Transverse colon (tissue), 4 donors: ENCODE data around the gene SCAP. TPM values are rescaled to one million over a fixed set of nuclear protein-coding genes. Genes with fewer than 3 reads are reported as not detected.

ENCODE experiments used
- DNase-seq: peaks from one replicate; pipeline ENCODE4 v3.0.0-alpha.2; 2019
- H3K27ac ChIP-seq, 4 donors: fragments of 200-600 bp; sonication (generic); 2 replicates each; pipeline ENCODE4 v1.5.1; 2016 to 2018; ENCODE audit warnings: inconsistent platforms in 4 of 4
- H3K27me3 ChIP-seq: fragments of 200-600 bp; sonication (generic); 2 replicates; pipeline ENCODE4 v1.5.1; 2017; ENCODE audit warnings: inconsistent platforms
- H3K36me3 ChIP-seq, 4 donors: fragments of 200-600 bp; sonication (generic); 2 replicates each; pipeline ENCODE4 v1.5.1; 2017 to 2019; ENCODE audit warnings: inconsistent platforms in 4 of 4
- H3K4me1 ChIP-seq, 4 donors: fragments of 200-600 bp; sonication (generic); 2 replicates each; pipeline ENCODE4 v1.5.1; 2017 to 2020; ENCODE audit warnings: inconsistent platforms in 4 of 4
- H3K4me3 ChIP-seq, 4 donors: fragments of 200-600 bp; sonication (generic); 1 replicate in 1 of 4; 2 replicates in 3 of 4; pipeline versions ENCODE4 v1.5.1 to v1.6.1; 2017 to 2019; ENCODE audit warnings: inconsistent platforms in 4 of 4
- H3K9me3 ChIP-seq, 2 donors: fragments of 200-600 bp; sonication (generic); 2 replicates each; pipeline ENCODE4 v1.5.1; 2017 to 2019; ENCODE audit warnings: inconsistent platforms in 2 of 2
- EP300 ChIP-seq: sonication (generic); formaldehyde crosslinking; IDR thresholded peaks from one replicate; pipeline ENCODE4 v1.6.1; 2017; ENCODE audit warnings: antibody characterized with exemption, low read depth
- POLR2A ChIP-seq: fragments of 450-650 bp; IDR thresholded peaks from one replicate; pipeline ENCODE4 v1.6.1; 2016; ENCODE audit warnings: antibody characterized with exemption, mild to moderate bottlenecking, moderate library complexity
- POLR2AphosphoS5 ChIP-seq, 3 donors: sonication (generic); formaldehyde crosslinking; IDR thresholded peaks; one replicate each; pipeline ENCODE4 v1.6.1; 2016; ENCODE audit warnings: antibody characterized with exemption in 3 of 3
- WGBS, 2 donors: methylation state at CpG; one replicate each; pipeline ENCODE4 v1.1.5; 2018; ENCODE audit warnings: low coverage in 1 of 2; 5-methylcytosine and 5-hydroxymethylcytosine counted together
- in situ Hi-C, 4 donors: fragments of 200-750 bp; cut with MboI; loops; one replicate each; pipeline versions ENCODE4 v1.15.0 to v1.15.1; 2017; ENCODE audit warnings: low sequenced_read_pairs in 3 of 4, low pct_ligation_motif_present in 1 of 4, low pct_unique_long_range_greater_than_20kb in 1 of 4
- intact Hi-C: fragments of 100-400 bp; cut with DNase I; formaldehyde crosslinking; loops from one replicate; pipeline ENCODE4 v1.15.1; 2023; ENCODE audit warnings: low total_unique reads
- total RNA-seq, 4 donors: library from RNA; depleted of rRNA; stranded (reverse); fragments of >200 nt; gene quantifications; one replicate each; pipeline ENCODE4 v1.1.0, GENCODE V29; 2016
- TF ChIP-seq, protein P1 (sequence below), 5 experiments: fragments of 200-600 bp in 3 of 5; fragments of 450-650 bp in 2 of 5; sonication (generic) in 3 of 5; IDR thresholded peaks; 1 replicate in 2 of 5; 2 replicates in 3 of 5; pipeline ENCODE4 v1.5.1; 2016 to 2017; ENCODE audit warnings: antibody characterized with exemption in 5 of 5, inconsistent platforms in 3 of 5, mild to moderate bottlenecking in 2 of 5, moderate library complexity in 1 of 5

SCAP gene
- total RNA-seq, 4 donors from 2014 or later: 160 to 288 (median 198) TPM

DNA sequence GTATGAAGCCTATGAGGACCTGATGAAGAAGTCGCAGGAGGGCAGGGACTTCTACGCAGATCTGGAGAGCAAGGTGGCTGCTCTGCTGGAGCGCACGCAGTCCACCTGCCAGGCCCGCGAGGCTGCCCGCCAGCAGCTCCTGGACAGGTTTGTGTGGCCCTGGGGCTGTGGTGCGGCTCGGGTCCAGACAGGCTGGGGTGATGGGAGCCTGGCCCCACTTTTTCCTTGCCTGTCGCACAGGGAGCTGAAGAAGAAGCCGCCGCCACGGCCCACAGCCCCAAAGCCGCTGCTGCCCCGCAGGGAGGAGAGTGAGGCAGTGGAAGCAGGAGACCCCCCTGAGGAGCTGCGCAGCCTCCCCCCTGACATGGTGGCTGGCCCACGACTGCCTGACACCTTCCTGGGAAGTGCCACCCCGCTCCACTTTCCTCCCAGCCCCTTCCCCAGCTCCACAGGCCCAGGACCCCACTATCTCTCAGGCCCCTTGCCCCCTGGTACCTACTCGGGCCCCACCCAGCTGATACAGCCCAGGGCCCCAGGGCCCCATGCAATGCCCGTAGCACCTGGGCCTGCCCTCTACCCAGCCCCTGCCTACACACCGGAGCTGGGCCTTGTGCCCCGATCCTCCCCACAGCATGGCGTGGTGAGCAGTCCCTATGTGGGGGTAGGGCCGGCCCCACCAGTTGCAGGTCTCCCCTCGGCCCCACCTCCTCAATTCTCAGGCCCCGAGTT lies 65.9 kb downstream of the SCAP start:
- in situ Hi-C loops: loop anchor here in 2 of 4 donors (5.0 to 25.0 kb wide), 2 partner anchors 72 to 377 kb away; partner anchors contain the start of gene SMARCC1 (in 1 of the 2)
- intact Hi-C loops: no loop called here
- no peak overlapping the region for H3K27ac ChIP-seq
- H3K36me3 ChIP-seq: peaks cover 0 to 33% (median 3%) of the 10 kb centered on the region in 4 donors
- 91 to 100% methylated on average over 3 to 22 of the region's 26 CpGs for WGBS, 2 donors
- H3K4me1 ChIP-seq: peaks cover 2 to 16% (median 7%) of the 10 kb centered on the region in 4 donors
- no peaks in the 10 kb centered on the region for H3K27me3 ChIP-seq
- TF ChIP-seq POLR2AphosphoS5 (IDR thresholded peaks at IDR 0.05) (no peak), POLR2A (no peak), EP300 (no peak)
- TF ChIP-seq, protein P1, sequence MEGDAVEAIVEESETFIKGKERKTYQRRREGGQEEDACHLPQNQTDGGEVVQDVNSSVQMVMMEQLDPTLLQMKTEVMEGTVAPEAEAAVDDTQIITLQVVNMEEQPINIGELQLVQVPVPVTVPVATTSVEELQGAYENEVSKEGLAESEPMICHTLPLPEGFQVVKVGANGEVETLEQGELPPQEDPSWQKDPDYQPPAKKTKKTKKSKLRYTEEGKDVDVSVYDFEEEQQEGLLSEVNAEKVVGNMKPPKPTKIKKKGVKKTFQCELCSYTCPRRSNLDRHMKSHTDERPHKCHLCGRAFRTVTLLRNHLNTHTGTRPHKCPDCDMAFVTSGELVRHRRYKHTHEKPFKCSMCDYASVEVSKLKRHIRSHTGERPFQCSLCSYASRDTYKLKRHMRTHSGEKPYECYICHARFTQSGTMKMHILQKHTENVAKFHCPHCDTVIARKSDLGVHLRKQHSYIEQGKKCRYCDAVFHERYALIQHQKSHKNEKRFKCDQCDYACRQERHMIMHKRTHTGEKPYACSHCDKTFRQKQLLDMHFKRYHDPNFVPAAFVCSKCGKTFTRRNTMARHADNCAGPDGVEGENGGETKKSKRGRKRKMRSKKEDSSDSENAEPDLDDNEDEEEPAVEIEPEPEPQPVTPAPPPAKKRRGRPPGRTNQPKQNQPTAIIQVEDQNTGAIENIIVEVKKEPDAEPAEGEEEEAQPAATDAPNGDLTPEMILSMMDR (IDR thresholded peaks at IDR 0.05): no peak
- DNase-seq: no peak
- no peak overlapping the region for H3K4me3 ChIP-seq
- no peaks in the 10 kb centered on the region for H3K9me3 ChIP-seq

GRCh38 chr3:47409284-47409683 lies 66.5 kb downstream of the SCAP start:
- no peak for DNase-seq
- Histone ChIP-seq H3K27me3 (no peaks in the 10 kb centered on the region), H3K27ac (no peak overlapping the region), H3K4me1 (peaks cover 8 to 21% (median 12%) of the 10 kb centered on the region in 4 donors), H3K4me3 (no peak overlapping the region), H3K9me3 (no peaks in the 10 kb centered on the region), H3K36me3 (peaks cover 0 to 29% (median 3%) of the 10 kb centered on the region in 4 donors)
- WGBS, 2 donors: 96% methylated on average over 11 of the region's 15 CpGs; no CpG with 5 or more reads in 1 of the 2 donors
- TF ChIP-seq EP300 (no peak), POLR2A (no peak), POLR2AphosphoS5 (IDR thresholded peaks at IDR 0.05) (no peak)
- TF ChIP-seq, protein P1 (IDR thresholded peaks at IDR 0.05): no peak
- intact Hi-C loops (no loop called here), in situ Hi-C loops (loop anchor here in 1 of 4 donors (25.0 kb wide), 1 partner anchor 378 kb away; the partner anchor contains the start of gene SMARCC1)

GRCh38 chr3:47408839-47409229 lies 66.9 kb downstream of the SCAP start:
- in situ Hi-C loops (loop anchor here in 1 of 4 donors (25.0 kb wide), 1 partner anchor 378 kb away; the partner anchor contains the start of gene SMARCC1), intact Hi-C loops (no loop called here)
- TF ChIP-seq, protein P1 (IDR thresholded peaks at IDR 0.05): no peak
- no peak for TF ChIP-seq EP300
- no peak for TF ChIP-seq POLR2A
- TF ChIP-seq POLR2AphosphoS5 (IDR thresholded peaks at IDR 0.05): no peak
- H3K4me1 ChIP-seq: peaks cover 8 to 21% (median 12%) of the 10 kb centered on the region in 4 donors
- no peak for DNase-seq
- H3K27ac ChIP-seq: no peak overlapping the region
- H3K36me3 ChIP-seq: peaks cover 0 to 29% (median 3%) of the 10 kb centered on the region in 4 donors
- H3K9me3 ChIP-seq: no peaks in the 10 kb centered on the region
- H3K27me3 ChIP-seq: no peaks in the 10 kb centered on the region
- 93% methylated on average over 13 of the region's 15 CpGs; no CpG with 5 or more reads in 1 of the 2 donors for WGBS, 2 donors
- no peak overlapping the region for H3K4me3 ChIP-seq
